Ovary (tissue), 3 donors: Measurements from ENCODE around the gene PITPNC1.

Source experiments
- EP300 ChIP-seq: sonication (generic); formaldehyde crosslinking; IDR thresholded peaks from one replicate; pipeline ENCODE4 v1.6.1; 2017; ENCODE audit warnings: antibody characterized with exemption
- POLR2A ChIP-seq: fragments of 450-650 bp; IDR thresholded peaks from one replicate; pipeline ENCODE4 v1.6.1; 2017; ENCODE audit warnings: antibody characterized with exemption, mild to moderate bottlenecking, moderate library complexity
- TF ChIP-seq, protein P1 (sequence below), 3 donors: fragments of 450-650 bp in 2 of 3; fragments of 200-600 bp in 1 of 3; IDR thresholded peaks; one replicate each; pipeline versions ENCODE4 v1.5.1 to v1.8.0; 2016 to 2022; ENCODE audit warnings: antibody characterized with exemption in 3 of 3, mild to moderate bottlenecking in 1 of 3
- donor health status: DM: no; HTN: no; CAD: no.

GRCh38 chr17:67730731-67731130 is 353.6 kb downstream of the PITPNC1 start:
- TF ChIP-seq, protein P1, sequence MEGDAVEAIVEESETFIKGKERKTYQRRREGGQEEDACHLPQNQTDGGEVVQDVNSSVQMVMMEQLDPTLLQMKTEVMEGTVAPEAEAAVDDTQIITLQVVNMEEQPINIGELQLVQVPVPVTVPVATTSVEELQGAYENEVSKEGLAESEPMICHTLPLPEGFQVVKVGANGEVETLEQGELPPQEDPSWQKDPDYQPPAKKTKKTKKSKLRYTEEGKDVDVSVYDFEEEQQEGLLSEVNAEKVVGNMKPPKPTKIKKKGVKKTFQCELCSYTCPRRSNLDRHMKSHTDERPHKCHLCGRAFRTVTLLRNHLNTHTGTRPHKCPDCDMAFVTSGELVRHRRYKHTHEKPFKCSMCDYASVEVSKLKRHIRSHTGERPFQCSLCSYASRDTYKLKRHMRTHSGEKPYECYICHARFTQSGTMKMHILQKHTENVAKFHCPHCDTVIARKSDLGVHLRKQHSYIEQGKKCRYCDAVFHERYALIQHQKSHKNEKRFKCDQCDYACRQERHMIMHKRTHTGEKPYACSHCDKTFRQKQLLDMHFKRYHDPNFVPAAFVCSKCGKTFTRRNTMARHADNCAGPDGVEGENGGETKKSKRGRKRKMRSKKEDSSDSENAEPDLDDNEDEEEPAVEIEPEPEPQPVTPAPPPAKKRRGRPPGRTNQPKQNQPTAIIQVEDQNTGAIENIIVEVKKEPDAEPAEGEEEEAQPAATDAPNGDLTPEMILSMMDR (IDR thresholded peaks at IDR 0.05), result no peak
- no peak for TF ChIP-seq POLR2A
- no peak for TF ChIP-seq EP300
